Activated B cell treated with CpG ODN at 0.5 μM for 24 hours (primary cell): ENCODE results near the gene FLNB. TPM values are rescaled to one million over a fixed set of nuclear protein-coding genes. Genes with fewer than 3 reads are reported as not detected.
A peak's percentile ranks its signal among the peaks of the same experiment; 100 is the strongest.

Source experiments
- ATAC-seq: fragments of 200-7000 bp; cut with Tn5 transposase; one replicate; pipeline ENCODE4 v1.10.0; 2021; ENCODE audit warnings: low read depth, mild to moderate bottlenecking, moderate library complexity
- CTCF ChIA-PET: fragments of 350-600 bp; sonication (Branson Sonifier 250); formaldehyde crosslinking; loops from one replicate; lab custom pipeline; 2021; ENCODE audit warnings: antibody characterized with exemption; lab: Charles Lee
- POLR2A ChIA-PET: fragments of 350-600 bp; sonication (Branson Sonifier 250); formaldehyde crosslinking; loops from one replicate; lab custom pipeline; 2021; ENCODE audit warnings: antibody characterized with exemption; lab: Charles Lee
- DNase-seq: peaks from one replicate; pipeline ENCODE4 v3.0.0; 2022
- H3K27ac Mint-ChIP-seq: one replicate; pipeline ENCODE4 v1.8.0; 2020; ENCODE audit warnings: mixed read lengths
- H3K27me3 Mint-ChIP-seq: one replicate; pipeline ENCODE4 v1.8.0; 2021; ENCODE audit warnings: mixed read lengths
- H3K36me3 Mint-ChIP-seq: one replicate; pipeline ENCODE4 v1.8.0; 2021; ENCODE audit warnings: low read depth, mixed read lengths
- H3K4me1 Mint-ChIP-seq: one replicate; pipeline ENCODE4 v1.8.0; 2021; ENCODE audit warnings: mixed read lengths
- H3K4me3 Mint-ChIP-seq: one replicate; pipeline ENCODE4 v1.8.0; 2020; ENCODE audit warnings: mild to moderate bottlenecking, mixed read lengths
- H3K9me3 Mint-ChIP-seq: one replicate; pipeline ENCODE4 v1.8.0; 2020; ENCODE audit warnings: mixed read lengths
- CTCF ChIP-seq: fragments of 200-600 bp; IDR thresholded peaks from one replicate; pipeline ENCODE4 v1.8.0; 2022; ENCODE audit warnings: antibody characterized with exemption, mild to moderate bottlenecking
- intact Hi-C: fragments of 100-400 bp; cut with micrococcal nuclease; formaldehyde crosslinking; loops from one replicate; pipeline ENCODE4 v1.15.1; 2024
- total RNA-seq: library from RNA; stranded (reverse); gene quantifications from 2 replicates; pipeline ENCODE4 v1.2.3, GENCODE V29; 2022

Gene FLNB
- total RNA-seq, 1 donor from 2014 or later: 16.7 TPM

- ATAC-seq (peak; percentile 8), DNase-seq (no peak)
- CTCF ChIA-PET: interaction anchor here (0.7 to 3.0 kb wide), 14 partner anchors 8 to 90 kb away, joined by 3 to 34 read pairs (median 6); partner anchors contain the start of genes HTD2 and RPP14
- Mint-ChIP-seq H3K4me3 (peak overlapping the region; percentile 68), H3K9me3 (no peaks in the 10 kb centered on the region), H3K36me3 (no peaks in the 10 kb centered on the region), H3K27ac (peak overlapping the region; percentile 96), H3K4me1 (peaks cover 64% of the 10 kb centered on the region), H3K27me3 (no peaks in the 10 kb centered on the region)
- intact Hi-C loops: loop anchor here (2.0 kb wide), 1 partner anchor 91 kb away; the partner anchor contains the start of genes HTD2 and RPP14
- POLR2A ChIA-PET: interaction anchor here (0.6 to 9.1 kb wide), 12 partner anchors 9 to 218 kb away, joined by 3 to 286 read pairs (median 7); partner anchors contain the start of genes HTD2 and RPP14
- no peak for TF ChIP-seq CTCF
Measured at GRCh38 chr3:58215317-58216025, 207.2 kb downstream of the FLNB start.

- DNase-seq (no peak), ATAC-seq (no peak)
- peak overlapping the region; percentile 96 for H3K27ac Mint-ChIP-seq
- intact Hi-C loops: loop anchor here (1.0 kb wide), 6 partner anchors 16 to 84 kb away; partner anchors contain the start of gene ABHD6
- H3K4me1 Mint-ChIP-seq: peaks cover 58% of the 10 kb centered on the region
- no peak for TF ChIP-seq CTCF
- no peaks in the 10 kb centered on the region for H3K27me3 Mint-ChIP-seq
- no peak overlapping the region for H3K4me3 Mint-ChIP-seq
- CTCF ChIA-PET: interaction anchor here (0.6 to 4.7 kb wide), 17 partner anchors 9 to 319 kb away, joined by 3 to 116 read pairs (median 9); partner anchors contain the start of genes ABHD6, HTD2 and RPP14
- POLR2A ChIA-PET: interaction anchor here (0.6 to 9.1 kb wide), 10 partner anchors 14 to 166 kb away, joined by 3 to 286 read pairs (median 7); no protein-coding TSS in a partner anchor
- H3K9me3 Mint-ChIP-seq: no peaks in the 10 kb centered on the region
- no peaks in the 10 kb centered on the region for H3K36me3 Mint-ChIP-seq
Measured at GRCh38 chr3:58216496-58217195, 208.4 kb downstream of the FLNB start.

- intact Hi-C loops: loop anchor here (1.0 kb wide), 6 partner anchors 15 to 83 kb away; partner anchors contain the start of gene ABHD6
- DNase-seq (peak; percentile 42), ATAC-seq (peak; percentile 58)
- H3K27me3 Mint-ChIP-seq: no peaks in the 10 kb centered on the region
- CTCF ChIA-PET: interaction anchor here (0.6 to 4.7 kb wide), 21 partner anchors 9 to 319 kb away, joined by 3 to 116 read pairs (median 6); partner anchors contain the start of genes ABHD6, FLNB, HTD2 and RPP14
- peaks cover 58% of the 10 kb centered on the region for H3K4me1 Mint-ChIP-seq
- TF ChIP-seq CTCF: peak; percentile 62
- no peaks in the 10 kb centered on the region for H3K9me3 Mint-ChIP-seq
- peak overlapping the region; percentile 79 for H3K27ac Mint-ChIP-seq
- peak overlapping the region; percentile 74 for H3K4me3 Mint-ChIP-seq
- POLR2A ChIA-PET: interaction anchor here (0.6 to 9.1 kb wide), 13 partner anchors 13 to 165 kb away, joined by 3 to 286 read pairs (median 7); partner anchors contain the start of gene ABHD6
- H3K36me3 Mint-ChIP-seq: no peaks in the 10 kb centered on the region
Measured at GRCh38 chr3:58217209-58217811, 209.1 kb downstream of the FLNB start.

GRCh38 chr3:58218904-58219303, 210.7 kb downstream of the FLNB start:
- no peak for DNase-seq
- no peak for TF ChIP-seq CTCF
- no peak for ATAC-seq
- CTCF ChIA-PET: interaction anchor here (0.9 to 4.7 kb wide), 8 partner anchors 11 to 88 kb away, joined by 3 to 116 read pairs (median 14); partner anchors contain the start of genes HTD2 and RPP14
- POLR2A ChIA-PET: interaction anchor here (0.9 to 9.1 kb wide), 7 partner anchors 12 to 87 kb away, joined by 3 to 286 read pairs (median 11); partner anchors contain the start of genes ABHD6, HTD2 and RPP14
- Mint-ChIP-seq H3K27me3 (no peaks in the 10 kb centered on the region), H3K27ac (peak overlapping the region; percentile 19), H3K36me3 (no peaks in the 10 kb centered on the region), H3K4me1 (peaks cover 51% of the 10 kb centered on the region), H3K9me3 (no peaks in the 10 kb centered on the region), H3K4me3 (no peak overlapping the region)
- intact Hi-C loops: no loop called here

Other genes with a start within 250 kb of the FLNB start
- gene DNASE1L3, start 202.6 kb downstream of the FLNB start, total RNA-seq: 7.2 and 8.1 TPM in 2 replicates
- gene ABHD6, start 229.4 kb downstream of the FLNB start, total RNA-seq: 37.1 and 48.7 TPM in 2 replicates